Caco-2 (cell line): Measurements from ENCODE around the gene DIO1. TPM values are rescaled to one million over a fixed set of nuclear protein-coding genes. Genes with fewer than 3 reads are reported as not detected.

ENCODE experiments used
- BruUV-seq: library from RNA; stranded (reverse); fragments of 400-500 nt; replicated peaks from 2 replicates; lab custom pipeline; 2021; lab: Mats Ljungman, UMichigan
- CTCF ChIA-PET: fragments of 300-600 bp; sonication (Branson Sonifier 250); formaldehyde crosslinking; loops from one replicate; lab custom pipeline; 2022; ENCODE audit warnings: antibody characterized with exemption; lab: Charles Lee
- POLR2A ChIA-PET: fragments of 300-600 bp; sonication (Branson Sonifier 250); formaldehyde crosslinking; loops from one replicate; lab custom pipeline; 2022; ENCODE audit warnings: antibody characterized with exemption; lab: Charles Lee
- DNase-seq, 2 experiments: peaks; one replicate each; pipeline versions ENCODE4 v3.0.0 to v3.0.0-alpha.2; 2020 to 2022
- H3K27me3 ChIP-seq: replicated peaks from 2 replicates; pipeline ENCODE4 v1.6.0; 2011; ENCODE audit warnings: low read length; ENCODE audit not compliant: control insufficient read depth, insufficient read depth
- H3K36me3 ChIP-seq: 2 replicates; pipeline ENCODE4 v1.5.1; 2011; ENCODE audit warnings: low read length; ENCODE audit not compliant: control insufficient read depth, insufficient read depth
- H3K4me1 ChIP-seq: fragments of 250-450 bp; sonication (Bioruptor Pico); 2 replicates; pipeline ENCODE4 v1.5.1; 2020; ENCODE audit warnings: mild to moderate bottlenecking
- H3K4me3 ChIP-seq: 2 replicates; pipeline ENCODE4 v1.5.1; 2011; ENCODE audit warnings: low read depth, mild to moderate bottlenecking, control low read depth, low read length
- H3K9me3 ChIP-seq: fragments of 250-450 bp; sonication (Bioruptor Pico); 2 replicates; pipeline ENCODE4 v1.5.1; 2020; ENCODE audit warnings: mild to moderate bottlenecking, moderate library complexity
- H3K27ac Mint-ChIP-seq: one replicate; pipeline ENCODE4 v1.8.0; 2022; ENCODE audit warnings: mixed read lengths; ENCODE audit not compliant: unreplicated experiment
- H3K27me3 Mint-ChIP-seq: one replicate; pipeline ENCODE4 v1.8.0; 2022; ENCODE audit warnings: mixed read lengths; ENCODE audit not compliant: insufficient read depth, unreplicated experiment
- H3K36me3 Mint-ChIP-seq: one replicate; pipeline ENCODE4 v1.8.0; 2022; ENCODE audit warnings: mild to moderate bottlenecking, mixed read lengths; ENCODE audit not compliant: insufficient read depth, unreplicated experiment
- H3K4me1 Mint-ChIP-seq: one replicate; pipeline ENCODE4 v1.8.0; 2022; ENCODE audit warnings: low read depth, mixed read lengths; ENCODE audit not compliant: unreplicated experiment
- H3K4me3 Mint-ChIP-seq: one replicate; pipeline ENCODE4 v1.8.0; 2022; ENCODE audit warnings: mild to moderate bottlenecking, moderate library complexity, mixed read lengths; ENCODE audit not compliant: unreplicated experiment
- H3K9me3 Mint-ChIP-seq: one replicate; pipeline ENCODE4 v1.8.0; 2022; ENCODE audit warnings: mixed read lengths; ENCODE audit not compliant: unreplicated experiment
- CTCF ChIP-seq, 2 experiments: fragments of 200-600 bp in 1 of 2; IDR thresholded peaks; 1 replicate in 1 of 2; 2 replicates in 1 of 2; pipeline versions ENCODE4 v1.5.1 to v1.8.0; 2011 to 2022; ENCODE audit warnings: antibody characterized with exemption in 1 of 2, control low read depth in 1 of 2, inconsistent platforms in 1 of 2, low read depth in 1 of 2, low read length in 1 of 2, mild to moderate bottlenecking in 1 of 2, moderate library complexity in 1 of 2; ENCODE audit not compliant: insufficient read depth in 1 of 2, severe bottlenecking in 1 of 2, unreplicated experiment in 1 of 2
- intact Hi-C: fragments of 100-400 bp; cut with micrococcal nuclease; formaldehyde crosslinking; loops from one replicate; pipeline ENCODE4 v1.10.0; 2022; ENCODE audit not compliant: unreplicated experiment
- total RNA-seq: library from RNA; stranded (reverse); gene quantifications from 2 replicates; pipeline ENCODE4 v1.2.3, GENCODE V29; 2022

DIO1 gene
- total RNA-seq, 1 experiment from 2014 or later, result 7.1 TPM

GRCh38 chr1:53949023-53949990, 55.3 kb downstream of the DIO1 start:
- TF ChIP-seq CTCF (IDR thresholded peaks at IDR 0.05; ENCODE audit: insufficient read depth in 1 of 2, low read depth in 1 of 2, low read length in 1 of 2, severe bottlenecking in 1 of 2, unreplicated experiment in 1 of 2), result peak; percentile 58 to 62
- DNase-seq, result peak in 1 of 2 experiments; percentile 55

GRCh38 chr1:53951697-53952096, 57.7 kb downstream of the DIO1 start:
- intact Hi-C loops, result no loop called here
- peaks cover 43% of the 10 kb centered on the region for H3K36me3 Mint-ChIP-seq
- no peak overlapping the region for H3K4me3 Mint-ChIP-seq
- ChIA-PET POLR2A (no interaction called here), CTCF (no interaction called here)
- peaks cover 18% of the 10 kb centered on the region for H3K4me1 ChIP-seq
- no peaks in the 10 kb centered on the region for H3K27me3 ChIP-seq
- H3K4me3 ChIP-seq, result no peak overlapping the region
- no peak overlapping the region for H3K27ac Mint-ChIP-seq
- no TSS peak for BruUV-seq
- no peaks in the 10 kb centered on the region for H3K27me3 Mint-ChIP-seq
- no peaks in the 10 kb centered on the region for H3K9me3 ChIP-seq
- no peaks in the 10 kb centered on the region for H3K9me3 Mint-ChIP-seq
- H3K4me1 Mint-ChIP-seq, result peaks cover 15% of the 10 kb centered on the region
- no peak for TF ChIP-seq CTCF (IDR thresholded peaks at IDR 0.05; ENCODE audit: insufficient read depth in 1 of 2, low read depth in 1 of 2, low read length in 1 of 2, severe bottlenecking in 1 of 2, unreplicated experiment in 1 of 2)
- DNase-seq, result no peak
- H3K36me3 ChIP-seq, result no peaks in the 10 kb centered on the region

More at GRCh38 chr1:53949023-53949990, 55.3 kb downstream of the DIO1 start:
- intact Hi-C loops, result loop anchor here (1.0 to 2.0 kb wide), 3 partner anchors 37 to 88 kb away; no protein-coding TSS in a partner anchor
- Mint-ChIP-seq H3K36me3 (peaks cover 43% of the 10 kb centered on the region), H3K27me3 (no peaks in the 10 kb centered on the region), H3K4me1 (peaks cover 21% of the 10 kb centered on the region), H3K27ac (no peak overlapping the region), H3K4me3 (no peak overlapping the region), H3K9me3 (no peaks in the 10 kb centered on the region)
- no TSS peak for BruUV-seq
- H3K27me3 ChIP-seq, result no peaks in the 10 kb centered on the region
- H3K4me3 ChIP-seq, result no peak overlapping the region
- no peaks in the 10 kb centered on the region for H3K36me3 ChIP-seq
- CTCF ChIA-PET, result interaction anchor here (1.2 to 3.9 kb wide), 3 partner anchors 10 to 89 kb away, joined by 4 to 17 read pairs (median 7); no protein-coding TSS in a partner anchor
- H3K9me3 ChIP-seq, result no peaks in the 10 kb centered on the region
- POLR2A ChIA-PET, result interaction anchor here (0.5 kb wide), 1 partner anchor 47 kb away, joined by 4 read pairs; no protein-coding TSS in a partner anchor
- H3K4me1 ChIP-seq, result peaks cover 8% of the 10 kb centered on the region; the same call in 1 of the 2 replicates

- no peak for DNase-seq
- no peaks in the 10 kb centered on the region for H3K9me3 Mint-ChIP-seq
- BruUV-seq, result no TSS peak
- peaks cover 43% of the 10 kb centered on the region for H3K36me3 Mint-ChIP-seq
- POLR2A ChIA-PET, result no interaction called here
- no peak for TF ChIP-seq CTCF (IDR thresholded peaks at IDR 0.05; ENCODE audit: insufficient read depth in 1 of 2, low read depth in 1 of 2, low read length in 1 of 2, severe bottlenecking in 1 of 2, unreplicated experiment in 1 of 2)
- no peaks in the 10 kb centered on the region for H3K27me3 ChIP-seq
- peaks cover 18% of the 10 kb centered on the region for H3K4me1 Mint-ChIP-seq
- H3K27me3 Mint-ChIP-seq, result no peaks in the 10 kb centered on the region
- no peak overlapping the region for H3K4me3 Mint-ChIP-seq
- H3K27ac Mint-ChIP-seq, result no peak overlapping the region
- CTCF ChIA-PET, result no interaction called here
- H3K4me1 ChIP-seq, result peaks cover 27% of the 10 kb centered on the region
- H3K9me3 ChIP-seq, result no peaks in the 10 kb centered on the region
- intact Hi-C loops, result no loop called here
- no peaks in the 10 kb centered on the region for H3K36me3 ChIP-seq
- H3K4me3 ChIP-seq, result no peak overlapping the region
Measured at GRCh38 chr1:53954128-53954527, 60.1 kb downstream of the DIO1 start.
